Germinal center (tissue), 1 donor: ENCODE results near the gene HOOK2.
"Not testable (repeated sequence)": the region's sequence is repeated elsewhere in the genome, so short reads cannot be mapped to it uniquely, and the experiment has no call there.

Experiments used
- DNase-seq: peaks from one replicate; pipeline ENCODE4 v3.0.0; 2012; ENCODE audit warnings: mixed read lengths, low spot score

Gene HOOK2

GRCh38 chr19:12754465-12755196 lies 20.7 kb downstream of the HOOK2 start:
- DNase-seq, result no peak

- DNase-seq, result no peak
Observed at GRCh38 chr19:12752056-12752781, 23.1 kb downstream of the HOOK2 start.

GRCh38 chr19:12751635-12752034 lies 23.7 kb downstream of the HOOK2 start, which contains the start of gene BEST2:
Gene BEST2, plus strand, starts transcription at chr19:12751791. Its CDS starts 802 bp downstream, at chr19:12752593.
- no peak for DNase-seq

GRCh38 chr19:12750851-12751250 lies 24.5 kb downstream of the HOOK2 start:
- no peak for DNase-seq

GRCh38 chr19:12749938-12750521 lies 25.3 kb downstream of the HOOK2 start:
- DNase-seq, result no peak

- DNase-seq, result no peak
Observed at GRCh38 chr19:12748489-12748888, 26.9 kb downstream of the HOOK2 start.

GRCh38 chr19:12745166-12745897 lies 30.0 kb downstream of the HOOK2 start:
- no peak for DNase-seq

GRCh38 chr19:12737835-12738351 lies 37.5 kb downstream of the HOOK2 start:
- DNase-seq, result no peak

GRCh38 chr19:12736995-12737834 lies 38.1 kb downstream of the HOOK2 start, which contains the start of gene GET3:
Gene GET3, plus strand, starts transcription at chr19:12737497. Its CDS starts 9 bp downstream, at chr19:12737506.
- DNase-seq, result peak; percentile 94

- peak; percentile 53 for DNase-seq
Observed at GRCh38 chr19:12733369-12734214, 41.8 kb downstream of the HOOK2 start.

GRCh38 chr19:12731337-12731736 lies 44.0 kb downstream of the HOOK2 start:
- DNase-seq, result no peak

- no peak for DNase-seq
Observed at GRCh38 chr19:12730064-12730463, 45.3 kb downstream of the HOOK2 start.

GRCh38 chr19:12727745-12728433 lies 47.5 kb downstream of the HOOK2 start:
- DNase-seq, result no peak

GRCh38 chr19:12726988-12727316 lies 48.4 kb downstream of the HOOK2 start:
- DNase-seq, result no peak

GRCh38 chr19:12725612-12726011 lies 49.7 kb downstream of the HOOK2 start:
- not testable (repeated sequence) for DNase-seq

- peak; percentile 72 for DNase-seq
Observed at GRCh38 chr19:12723641-12724426, 51.5 kb downstream of the HOOK2 start, which contains the start of gene TNPO2. Gene TNPO2, minus strand, starts transcription at chr19:12723932. Its CDS starts 2,955 bp downstream, at chr19:12720977.

- no peak for DNase-seq
Observed at GRCh38 chr19:12723381-12723640, 52.0 kb downstream of the HOOK2 start.

- DNase-seq, result peak; percentile 98
Observed at GRCh38 chr19:12722566-12723380, 52.6 kb downstream of the HOOK2 start.
